ENCODE results near the gene TCF7L2.

TCF7L2 gene

GRCh38 chr10:112966194-112966855, 16.3 kb downstream of the TCF7L2 start:
- DNase-seq (ENCODE audit: low read depth) = no peak

GRCh38 chr10:112967200-112967599, 17.2 kb downstream of the TCF7L2 start:
- peak; percentile 70 for DNase-seq (ENCODE audit: low read depth)

- DNase-seq (ENCODE audit: low read depth) = no peak
Observed at GRCh38 chr10:112969131-112969530, 19.1 kb downstream of the TCF7L2 start.

GRCh38 chr10:112969542-112969941, 19.5 kb downstream of the TCF7L2 start:
- DNase-seq (ENCODE audit: low read depth) = no peak

- no peak for DNase-seq (ENCODE audit: low read depth)
Observed at GRCh38 chr10:112970021-112970420, 20.0 kb downstream of the TCF7L2 start.

GRCh38 chr10:112972606-112973005, 22.6 kb downstream of the TCF7L2 start:
- DNase-seq (ENCODE audit: low read depth) = no peak

- DNase-seq (ENCODE audit: low read depth) = no peak
Observed at GRCh38 chr10:112973046-112973445, 23.0 kb downstream of the TCF7L2 start.

GRCh38 chr10:112973805-112974204, 23.8 kb downstream of the TCF7L2 start:
- no peak for DNase-seq (ENCODE audit: low read depth)

- DNase-seq (ENCODE audit: low read depth) = no peak
Observed at GRCh38 chr10:112977426-112977898, 27.4 kb downstream of the TCF7L2 start.

- DNase-seq (ENCODE audit: low read depth) = no peak
Observed at GRCh38 chr10:112979927-112980326, 29.9 kb downstream of the TCF7L2 start.

GRCh38 chr10:112980937-112981336, 30.9 kb downstream of the TCF7L2 start:
- DNase-seq (ENCODE audit: low read depth) = no peak

GRCh38 chr10:112981553-112981952, 31.5 kb downstream of the TCF7L2 start:
- no peak for DNase-seq (ENCODE audit: low read depth)

- DNase-seq (ENCODE audit: low read depth) = no peak
Observed at GRCh38 chr10:112983444-112984056, 33.5 kb downstream of the TCF7L2 start.

- no peak for DNase-seq (ENCODE audit: low read depth)
Observed at GRCh38 chr10:112984756-112985155, 34.7 kb downstream of the TCF7L2 start.

GRCh38 chr10:112985690-112986543, 35.9 kb downstream of the TCF7L2 start:
- DNase-seq (ENCODE audit: low read depth) = no peak

- no peak for DNase-seq (ENCODE audit: low read depth)
Observed at GRCh38 chr10:112986544-112987190, 36.6 kb downstream of the TCF7L2 start.

- no peak for DNase-seq (ENCODE audit: low read depth)
Observed at GRCh38 chr10:112988839-112989406, 38.9 kb downstream of the TCF7L2 start.

GRCh38 chr10:112989826-112990225, 39.8 kb downstream of the TCF7L2 start:
- no peak for DNase-seq (ENCODE audit: low read depth)

- no peak for DNase-seq (ENCODE audit: low read depth)
Observed at GRCh38 chr10:112990271-112990670, 40.2 kb downstream of the TCF7L2 start.

- no peak for DNase-seq (ENCODE audit: low read depth)
Observed at GRCh38 chr10:112991888-112992491, 41.9 kb downstream of the TCF7L2 start.

GRCh38 chr10:112996462-112996861, 46.4 kb downstream of the TCF7L2 start:
- DNase-seq (ENCODE audit: low read depth) = no peak

GRCh38 chr10:112999102-112999501, 49.1 kb downstream of the TCF7L2 start:
- no peak for DNase-seq (ENCODE audit: low read depth)

Data from HS-5 (cell line).